Measurements from ENCODE around the gene GUCY1B1.

DNA sequence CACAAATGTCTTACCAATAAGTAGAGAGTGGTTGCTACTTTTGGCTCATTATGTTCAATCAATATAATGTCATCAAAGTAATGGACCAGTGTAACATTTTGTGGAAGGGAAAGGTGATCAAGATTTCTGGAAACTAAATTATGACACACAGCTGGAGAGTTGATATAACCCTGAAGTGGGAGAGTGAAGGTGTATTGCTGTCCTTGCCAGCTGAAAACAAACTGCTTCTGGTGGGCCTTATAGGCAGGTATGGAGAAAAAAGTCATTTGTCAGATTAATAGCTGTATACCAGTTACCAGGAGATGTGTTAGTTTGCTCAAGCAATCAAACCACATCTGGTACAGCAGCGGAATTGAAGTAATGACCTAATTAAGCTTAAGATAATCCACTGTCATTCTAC is 17.3 kb upstream of the GUCY1B1 start:
- TF ChIP-seq POLR2A (IDR thresholded peaks at IDR 0.05; ENCODE audit: borderline replicate concordance, extremely low read depth, insufficient read depth, insufficient read length) (no peak), EZH2phosphoT487 (IDR thresholded peaks at IDR 0.05; ENCODE audit: borderline replicate concordance) (no peak), POLR2AphosphoS5 (IDR thresholded peaks at IDR 0.05; ENCODE audit: low read depth, low read length) (no peak), SIN3A (IDR thresholded peaks at IDR 0.05; ENCODE audit: low read depth) (no peak), EGR1 (IDR thresholded peaks at IDR 0.05; ENCODE audit: low read depth) (no peak), YY1 (IDR thresholded peaks at IDR 0.05; ENCODE audit: extremely low read depth, insufficient replicate concordance, low read depth, low read length) (no peak)
- TF ChIP-seq, protein P1, sequence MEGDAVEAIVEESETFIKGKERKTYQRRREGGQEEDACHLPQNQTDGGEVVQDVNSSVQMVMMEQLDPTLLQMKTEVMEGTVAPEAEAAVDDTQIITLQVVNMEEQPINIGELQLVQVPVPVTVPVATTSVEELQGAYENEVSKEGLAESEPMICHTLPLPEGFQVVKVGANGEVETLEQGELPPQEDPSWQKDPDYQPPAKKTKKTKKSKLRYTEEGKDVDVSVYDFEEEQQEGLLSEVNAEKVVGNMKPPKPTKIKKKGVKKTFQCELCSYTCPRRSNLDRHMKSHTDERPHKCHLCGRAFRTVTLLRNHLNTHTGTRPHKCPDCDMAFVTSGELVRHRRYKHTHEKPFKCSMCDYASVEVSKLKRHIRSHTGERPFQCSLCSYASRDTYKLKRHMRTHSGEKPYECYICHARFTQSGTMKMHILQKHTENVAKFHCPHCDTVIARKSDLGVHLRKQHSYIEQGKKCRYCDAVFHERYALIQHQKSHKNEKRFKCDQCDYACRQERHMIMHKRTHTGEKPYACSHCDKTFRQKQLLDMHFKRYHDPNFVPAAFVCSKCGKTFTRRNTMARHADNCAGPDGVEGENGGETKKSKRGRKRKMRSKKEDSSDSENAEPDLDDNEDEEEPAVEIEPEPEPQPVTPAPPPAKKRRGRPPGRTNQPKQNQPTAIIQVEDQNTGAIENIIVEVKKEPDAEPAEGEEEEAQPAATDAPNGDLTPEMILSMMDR (IDR thresholded peaks at IDR 0.05 in 2 of 3, conservative IDR thresholded peaks at IDR 0.05 in 1 of 3; ENCODE audit: borderline replicate concordance in 1 of 3, insufficient read depth in 1 of 3, low read depth in 2 of 3, low read length in 2 of 3): no peak
- TF ChIP-seq, protein P2, sequence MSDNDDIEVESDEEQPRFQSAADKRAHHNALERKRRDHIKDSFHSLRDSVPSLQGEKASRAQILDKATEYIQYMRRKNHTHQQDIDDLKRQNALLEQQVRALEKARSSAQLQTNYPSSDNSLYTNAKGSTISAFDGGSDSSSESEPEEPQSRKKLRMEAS (IDR thresholded peaks at IDR 0.05): no peak

Measured in HCT116 (cell line).